IMR-90 (cell line): Measurements from ENCODE around the gene PRELP. TPM values are rescaled to one million over a fixed set of nuclear protein-coding genes. Genes with fewer than 3 reads are reported as not detected.

Source experiments
- ATAC-seq: fragments of 200-7000 bp; cut with Tn5 transposase; 2 replicates; pipeline ENCODE4 v1.9.1; 2020; ENCODE audit warnings: low read depth, mild to moderate bottlenecking, moderate library complexity
- BruUV-seq: library from RNA; stranded (reverse); fragments of 400-500 nt; replicated peaks from 2 replicates; lab custom pipeline; 2021; lab: Mats Ljungman, UMichigan
- CTCF ChIA-PET: fragments of 300-600 bp; formaldehyde crosslinking; extraction: SDS; loops from one replicate; lab custom pipeline; 2021; ENCODE audit warnings: antibody characterized with exemption; lab: Yijun Ruan, JAX
- POLR2A ChIA-PET: fragments of 300-600 bp; sonication (Branson Sonifier 250); formaldehyde crosslinking; loops from one replicate; lab custom pipeline; 2022; ENCODE audit warnings: antibody characterized with exemption; ENCODE audit not compliant: unreplicated experiment; lab: Charles Lee
- DNase-seq: peaks from one replicate; pipeline ENCODE4 v3.0.0; 2013
- H2AFZ ChIP-seq: replicated peaks from 2 replicates; pipeline ENCODE3; 2013; ENCODE audit warnings: low read length, mild to moderate bottlenecking; ENCODE audit not compliant: poor library complexity
- H2AK5ac ChIP-seq: 2 replicates; pipeline ENCODE4 v1.6.1; 2013; ENCODE audit warnings: low read depth, low read length, inconsistent platforms
- H2AK9ac ChIP-seq: replicated peaks from 2 replicates; pipeline ENCODE3; 2013; ENCODE audit warnings: mild to moderate bottlenecking, low read depth, low read length, moderate library complexity; ENCODE audit not compliant: poor library complexity
- H2BK120ac ChIP-seq: 2 replicates; pipeline ENCODE4 v1.6.1; 2013; ENCODE audit warnings: low read depth, low read length, inconsistent platforms
- H2BK15ac ChIP-seq: 3 replicates; pipeline ENCODE4 v1.6.1; 2013; ENCODE audit warnings: low read depth, low read length, inconsistent platforms
- H2BK20ac ChIP-seq: 2 replicates; pipeline ENCODE4 v1.6.1; 2013; ENCODE audit warnings: low read depth, mild to moderate bottlenecking, inconsistent platforms, low read length, moderate library complexity
- H2BK5ac ChIP-seq: 2 replicates; pipeline ENCODE4 v1.6.1; 2013; ENCODE audit warnings: mild to moderate bottlenecking, low read depth, low read length, inconsistent platforms; ENCODE audit not compliant: poor library complexity, severe bottlenecking
- H3K14ac ChIP-seq: replicated peaks from 2 replicates; pipeline ENCODE4 v1.6.1; 2013; ENCODE audit warnings: low read depth, low read length, inconsistent platforms
- H3K18ac ChIP-seq: 2 replicates; pipeline ENCODE4 v1.6.1; 2013; ENCODE audit warnings: low read depth, low read length, control low read depth
- H3K23ac ChIP-seq: 2 replicates; pipeline ENCODE4 v1.6.1; 2013; ENCODE audit warnings: low read depth, low read length, inconsistent platforms
- H3K27ac ChIP-seq: 2 replicates; pipeline ENCODE4 v1.5.1; 2013; ENCODE audit warnings: mild to moderate bottlenecking, control low read depth, low read length; ENCODE audit not compliant: insufficient read depth
- H3K27me3 ChIP-seq: 2 replicates; pipeline ENCODE4 v1.6.1; 2013; ENCODE audit warnings: low read length; ENCODE audit not compliant: control insufficient read depth, insufficient read depth
- H3K36me3 ChIP-seq: 2 replicates; pipeline ENCODE4 v1.6.1; 2013; ENCODE audit warnings: low read length, mixed read lengths; ENCODE audit not compliant: control insufficient read depth, insufficient read depth
- H3K4ac ChIP-seq: 2 replicates; pipeline ENCODE4 v1.6.1; 2013; ENCODE audit warnings: low read depth, low read length, inconsistent platforms
- H3K4me1 ChIP-seq: 2 replicates; pipeline ENCODE4 v1.6.1; 2013; ENCODE audit warnings: low read length, mixed read lengths; ENCODE audit not compliant: control insufficient read depth, insufficient read depth
- H3K4me2 ChIP-seq: 2 replicates; pipeline ENCODE4 v1.6.1; 2013; ENCODE audit warnings: low read depth, mild to moderate bottlenecking, control low read depth, low read length, moderate library complexity
- H3K4me3 ChIP-seq: 2 replicates; pipeline ENCODE4 v1.5.1; 2013; ENCODE audit warnings: low read depth, mild to moderate bottlenecking, control low read depth, low read length, moderate library complexity; ENCODE audit not compliant: insufficient read depth
- H3K56ac ChIP-seq: 2 replicates; pipeline ENCODE4 v1.6.1; 2013; ENCODE audit warnings: low read length, inconsistent platforms; ENCODE audit not compliant: insufficient read depth; ENCODE audit errors: extremely low read depth
- H3K79me1 ChIP-seq, 2 experiments: 2 replicates each; pipeline ENCODE4 v1.6.1; 2013; ENCODE audit warnings: low read length in 2 of 2, inconsistent platforms in 1 of 2, low read depth in 1 of 2
- H3K9ac ChIP-seq: 2 replicates; pipeline ENCODE4 v1.6.1; 2013; ENCODE audit warnings: low read depth, low read length, control low read depth
- H3K9me1 ChIP-seq: 2 replicates; pipeline ENCODE4 v1.6.1; 2013; ENCODE audit warnings: low read length, inconsistent platforms; ENCODE audit not compliant: insufficient read depth
- H3K9me3 ChIP-seq: 2 replicates; pipeline ENCODE4 v1.6.1; 2013; ENCODE audit warnings: low read length; ENCODE audit not compliant: control insufficient read depth, insufficient read depth
- H4K20me1 ChIP-seq: 2 replicates; pipeline ENCODE4 v1.6.1; 2013; ENCODE audit warnings: low read length, inconsistent platforms; ENCODE audit not compliant: insufficient read depth
- H4K5ac ChIP-seq: 2 replicates; pipeline ENCODE4 v1.6.1; 2013; ENCODE audit warnings: mild to moderate bottlenecking, low read depth, low read length, control low read depth
- H4K8ac ChIP-seq, 2 experiments: 2 replicates each; pipeline ENCODE4 v1.6.1; 2013; ENCODE audit warnings: low read depth in 2 of 2, low read length in 2 of 2, control low read depth in 1 of 2, inconsistent platforms in 1 of 2
- H4K91ac ChIP-seq: 2 replicates; pipeline ENCODE4 v1.6.1; 2013; ENCODE audit warnings: low read depth, low read length, inconsistent platforms; ENCODE audit not compliant: insufficient read depth
- BHLHE40 ChIP-seq: fragments of 150-350 bp; IDR thresholded peaks from 2 replicates; pipeline ENCODE4 v1.6.1; 2016; ENCODE audit warnings: mild to moderate bottlenecking, low read depth, low read length
- CEBPB ChIP-seq: IDR thresholded peaks from 2 replicates; pipeline ENCODE4 v1.6.1; 2012; ENCODE audit warnings: low read depth, low read length, improper control_type of control experiment
- CHD1 ChIP-seq: IDR thresholded peaks from 2 replicates; pipeline ENCODE4 v1.6.1; 2012; ENCODE audit warnings: low read depth, low read length, improper control_type of control experiment
- ELK1 ChIP-seq: fragments of 150-350 bp; IDR thresholded peaks from 2 replicates; pipeline ENCODE4 v1.6.1; 2016; ENCODE audit warnings: low read depth, mild to moderate bottlenecking, low read length, moderate library complexity, borderline replicate concordance
- FOS ChIP-seq: fragments of 150-350 bp; IDR thresholded peaks from 2 replicates; pipeline ENCODE4 v1.6.1; 2016; ENCODE audit warnings: low read depth, low read length
- MAFK ChIP-seq: IDR thresholded peaks from 2 replicates; pipeline ENCODE4 v1.6.1; 2012; ENCODE audit warnings: low read depth, low read length, improper control_type of control experiment
- MAZ ChIP-seq: IDR thresholded peaks from 2 replicates; pipeline ENCODE4 v1.6.1; 2012; ENCODE audit warnings: low read depth, mild to moderate bottlenecking, low read length, improper control_type of control experiment, moderate library complexity, borderline replicate concordance
- MXI1 ChIP-seq: IDR thresholded peaks from 2 replicates; pipeline ENCODE4 v1.6.1; 2012; ENCODE audit warnings: low read depth, mild to moderate bottlenecking, low read length, moderate library complexity, borderline replicate concordance
- NFE2L2 ChIP-seq: fragments of 150-350 bp; IDR thresholded peaks from 2 replicates; pipeline ENCODE4 v1.6.1; 2016; ENCODE audit warnings: low read depth, mild to moderate bottlenecking, low read length
- POLR2A ChIP-seq: IDR thresholded peaks from 2 replicates; pipeline ENCODE4 v1.6.1; 2012; ENCODE audit warnings: mild to moderate bottlenecking, low read depth, low read length
- RAD21 ChIP-seq: IDR thresholded peaks from 2 replicates; pipeline ENCODE4 v1.6.1; 2012; ENCODE audit warnings: low read length, improper control_type of control experiment
- RCOR1 ChIP-seq: IDR thresholded peaks from 2 replicates; pipeline ENCODE4 v1.6.1; 2012; ENCODE audit warnings: mild to moderate bottlenecking, low read length, improper control_type of control experiment; ENCODE audit not compliant: insufficient replicate concordance
- RFX5 ChIP-seq: IDR thresholded peaks from 2 replicates; pipeline ENCODE4 v1.8.0; 2012; ENCODE audit warnings: low read depth, mild to moderate bottlenecking, low read length, moderate library complexity
- SMC3 ChIP-seq: fragments of 150-350 bp; IDR thresholded peaks from 2 replicates; pipeline ENCODE4 v1.6.1; 2016; ENCODE audit warnings: low read depth, mild to moderate bottlenecking, antibody characterized with exemption, low read length, moderate library complexity
- whole genome bisulfite sequencing, 2 experiments: methylation state at CpG; one replicate each; pipeline versions ENCODE4 v1.1.5 to v1.1.7; 2013; ENCODE audit warnings: missing lambda C conversion rate in 2 of 2; ENCODE audit not compliant: insufficient read length in 1 of 2; ENCODE audit errors: extremely low coverage in 2 of 2; 5-methylcytosine and 5-hydroxymethylcytosine counted together
- dilution Hi-C: fragments of 300-500 bp; cut with HindIII; formaldehyde crosslinking; loops from one replicate; pipeline ENCODE4 v1.14.3; 2018; ENCODE audit warnings: low sequenced_read_pairs; ENCODE audit not compliant: unreplicated experiment
- in situ Hi-C: fragments of 300-500 bp; cut with MboI; formaldehyde crosslinking; loops from 3 replicates; pipeline ENCODE4 v1.14.3; 2019; ENCODE audit warnings: low sequenced_read_pairs, inconsistent platforms, mixed read lengths
- intact Hi-C: fragments of 100-400 bp; cut with micrococcal nuclease; formaldehyde crosslinking; loops from 2 replicates; pipeline ENCODE4 v1.10.0; 2022
- polyA plus RNA-seq, 3 experiments: library from polyadenylated mRNA; depleted of rRNA; stranded (reverse); fragments of >200 nt; gene quantifications; 2 replicates each; pipeline ENCODE4 v1.2.3, GENCODE V29; 2012; ENCODE audit warnings: low replicate concordance in 1 of 3
- total RNA-seq: library from RNA; depleted of rRNA; stranded (reverse); fragments of >200 nt; gene quantifications from 2 replicates; pipeline ENCODE4 v1.2.3, GENCODE V29; 2012
- TF ChIP-seq, protein P1 (sequence below): fragments of 150-350 bp; IDR thresholded peaks from 2 replicates; pipeline ENCODE4 v1.6.1; 2017; ENCODE audit warnings: mild to moderate bottlenecking, antibody characterized with exemption, low read length, low read depth
- TF ChIP-seq, protein P2 (sequence below): conservative IDR thresholded peaks from 2 replicates; pipeline ENCODE4 v1.5.1; 2012; ENCODE audit warnings: mild to moderate bottlenecking, low read depth, low read length, improper control_type of control experiment

Gene PRELP
- total and polyA plus RNA-seq, 2 of the 4 experiments (the other 2 are of a cell fraction): 0.56 TPM; not detected in 1

GRCh38 chr1:203511513-203511912 is 35.9 kb downstream of the PRELP start:
- no peak overlapping the region for H3K9ac ChIP-seq
- no peak overlapping the region for H3K4me3 ChIP-seq
- H3K27me3 ChIP-seq: no peaks in the 10 kb centered on the region
- no peaks in the 10 kb centered on the region for H4K20me1 ChIP-seq
- CTCF ChIA-PET: no interaction called here
- H4K91ac ChIP-seq: peak overlapping the region; percentile 99
- peaks cover 46% of the 10 kb centered on the region for H3K9me1 ChIP-seq
- no peak overlapping the region for H2AFZ ChIP-seq
- intact Hi-C loops (no loop called here), in situ Hi-C loops (no loop called here), dilution Hi-C loops (no loop called here)
- ATAC-seq (no peak), DNase-seq (no peak)
- POLR2A ChIA-PET: no interaction called here
- H2AK5ac ChIP-seq: peak overlapping the region; percentile 99
- H3K36me3 ChIP-seq: no peaks in the 10 kb centered on the region
- peak overlapping the region; percentile 98 for H2BK20ac ChIP-seq
- H4K5ac ChIP-seq: peak overlapping the region; percentile 63
- peak overlapping the region; percentile 85 for H3K18ac ChIP-seq
- no peak overlapping the region for H3K56ac ChIP-seq
- peak overlapping the region; percentile 87 to 95 for H4K8ac ChIP-seq
- no TSS peak for BruUV-seq
- H3K9me3 ChIP-seq: no peaks in the 10 kb centered on the region
- H3K27ac ChIP-seq: peak overlapping the region; percentile 93
- peak overlapping the region; percentile 96 for H3K14ac ChIP-seq
- peak overlapping the region; percentile 98; the same call in 2 of the 3 replicates for H2BK15ac ChIP-seq
- H3K4me1 ChIP-seq: peaks cover 46% of the 10 kb centered on the region
- H3K4ac ChIP-seq: peak overlapping the region; percentile 99
- no peak overlapping the region for H3K4me2 ChIP-seq
- H2BK5ac ChIP-seq: peak overlapping the region; percentile 98
- H3K23ac ChIP-seq: peak overlapping the region; percentile 91
- H2BK120ac ChIP-seq: peak overlapping the region; percentile 99
- 95% methylated on average over 3 of the region's 6 CpGs; no CpG with 5 or more reads in 1 of the 2 experiments for WGBS, 2 experiments
- peak overlapping the region; percentile 99 for H2AK9ac ChIP-seq
- no peak for TF ChIP-seq BHLHE40
- no peak for TF ChIP-seq RFX5
- no peak for TF ChIP-seq MXI1
- TF ChIP-seq MAZ: no peak
- no peak for TF ChIP-seq CHD1
- TF ChIP-seq, protein P1, sequence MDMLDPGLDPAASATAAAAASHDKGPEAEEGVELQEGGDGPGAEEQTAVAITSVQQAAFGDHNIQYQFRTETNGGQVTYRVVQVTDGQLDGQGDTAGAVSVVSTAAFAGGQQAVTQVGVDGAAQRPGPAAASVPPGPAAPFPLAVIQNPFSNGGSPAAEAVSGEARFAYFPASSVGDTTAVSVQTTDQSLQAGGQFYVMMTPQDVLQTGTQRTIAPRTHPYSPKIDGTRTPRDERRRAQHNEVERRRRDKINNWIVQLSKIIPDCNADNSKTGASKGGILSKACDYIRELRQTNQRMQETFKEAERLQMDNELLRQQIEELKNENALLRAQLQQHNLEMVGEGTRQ: no peak
- TF ChIP-seq MAFK: no peak
- no peak for TF ChIP-seq RCOR1
- TF ChIP-seq ELK1: no peak
- TF ChIP-seq FOS: no peak
- TF ChIP-seq, protein P2, sequence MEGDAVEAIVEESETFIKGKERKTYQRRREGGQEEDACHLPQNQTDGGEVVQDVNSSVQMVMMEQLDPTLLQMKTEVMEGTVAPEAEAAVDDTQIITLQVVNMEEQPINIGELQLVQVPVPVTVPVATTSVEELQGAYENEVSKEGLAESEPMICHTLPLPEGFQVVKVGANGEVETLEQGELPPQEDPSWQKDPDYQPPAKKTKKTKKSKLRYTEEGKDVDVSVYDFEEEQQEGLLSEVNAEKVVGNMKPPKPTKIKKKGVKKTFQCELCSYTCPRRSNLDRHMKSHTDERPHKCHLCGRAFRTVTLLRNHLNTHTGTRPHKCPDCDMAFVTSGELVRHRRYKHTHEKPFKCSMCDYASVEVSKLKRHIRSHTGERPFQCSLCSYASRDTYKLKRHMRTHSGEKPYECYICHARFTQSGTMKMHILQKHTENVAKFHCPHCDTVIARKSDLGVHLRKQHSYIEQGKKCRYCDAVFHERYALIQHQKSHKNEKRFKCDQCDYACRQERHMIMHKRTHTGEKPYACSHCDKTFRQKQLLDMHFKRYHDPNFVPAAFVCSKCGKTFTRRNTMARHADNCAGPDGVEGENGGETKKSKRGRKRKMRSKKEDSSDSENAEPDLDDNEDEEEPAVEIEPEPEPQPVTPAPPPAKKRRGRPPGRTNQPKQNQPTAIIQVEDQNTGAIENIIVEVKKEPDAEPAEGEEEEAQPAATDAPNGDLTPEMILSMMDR: no peak
- TF ChIP-seq NFE2L2: no peak
- TF ChIP-seq RAD21: no peak
- no peak for TF ChIP-seq SMC3
- no peak for TF ChIP-seq POLR2A
- no peak for TF ChIP-seq CEBPB
- peaks cover 10 to 62% of the 10 kb centered on the region in 2 experiments for H3K79me1 ChIP-seq
